IMR-90 (cell line): ENCODE measurements around the gene SH3GL2. TPM values are rescaled to one million over a fixed set of nuclear protein-coding genes. Genes with fewer than 3 reads are reported as not detected.

Source experiments
- ATAC-seq: fragments of 200-7000 bp; cut with Tn5 transposase; 2 replicates; pipeline ENCODE4 v1.9.1; 2020; ENCODE audit warnings: low read depth, mild to moderate bottlenecking, moderate library complexity
- BruUV-seq: library from RNA; stranded (reverse); fragments of 400-500 nt; replicated peaks from 2 replicates; lab custom pipeline; 2021; lab: Mats Ljungman, UMichigan
- CTCF ChIA-PET: fragments of 300-600 bp; formaldehyde crosslinking; extraction: SDS; loops from one replicate; lab custom pipeline; 2021; ENCODE audit warnings: antibody characterized with exemption; lab: Yijun Ruan, JAX
- POLR2A ChIA-PET: fragments of 300-600 bp; sonication (Branson Sonifier 250); formaldehyde crosslinking; loops from one replicate; lab custom pipeline; 2022; ENCODE audit warnings: antibody characterized with exemption; ENCODE audit not compliant: unreplicated experiment; lab: Charles Lee
- DNase-seq: peaks from one replicate; pipeline ENCODE4 v3.0.0; 2013
- H2AFZ ChIP-seq: replicated peaks from 2 replicates; pipeline ENCODE3; 2013; ENCODE audit warnings: low read length, mild to moderate bottlenecking; ENCODE audit not compliant: poor library complexity
- H2AK5ac ChIP-seq: 2 replicates; pipeline ENCODE4 v1.6.1; 2013; ENCODE audit warnings: low read depth, low read length, inconsistent platforms
- H2AK9ac ChIP-seq: replicated peaks from 2 replicates; pipeline ENCODE3; 2013; ENCODE audit warnings: mild to moderate bottlenecking, low read depth, low read length, moderate library complexity; ENCODE audit not compliant: poor library complexity
- H2BK120ac ChIP-seq: 2 replicates; pipeline ENCODE4 v1.6.1; 2013; ENCODE audit warnings: low read depth, low read length, inconsistent platforms
- H2BK15ac ChIP-seq: 3 replicates; pipeline ENCODE4 v1.6.1; 2013; ENCODE audit warnings: low read depth, low read length, inconsistent platforms
- H2BK20ac ChIP-seq: 2 replicates; pipeline ENCODE4 v1.6.1; 2013; ENCODE audit warnings: low read depth, mild to moderate bottlenecking, inconsistent platforms, low read length, moderate library complexity
- H2BK5ac ChIP-seq: 2 replicates; pipeline ENCODE4 v1.6.1; 2013; ENCODE audit warnings: mild to moderate bottlenecking, low read depth, low read length, inconsistent platforms; ENCODE audit not compliant: poor library complexity, severe bottlenecking
- H3K14ac ChIP-seq: replicated peaks from 2 replicates; pipeline ENCODE4 v1.6.1; 2013; ENCODE audit warnings: low read depth, low read length, inconsistent platforms
- H3K18ac ChIP-seq: 2 replicates; pipeline ENCODE4 v1.6.1; 2013; ENCODE audit warnings: low read depth, low read length, control low read depth
- H3K23ac ChIP-seq: 2 replicates; pipeline ENCODE4 v1.6.1; 2013; ENCODE audit warnings: low read depth, low read length, inconsistent platforms
- H3K27ac ChIP-seq: 2 replicates; pipeline ENCODE4 v1.5.1; 2013; ENCODE audit warnings: mild to moderate bottlenecking, control low read depth, low read length; ENCODE audit not compliant: insufficient read depth
- H3K27me3 ChIP-seq: 2 replicates; pipeline ENCODE4 v1.6.1; 2013; ENCODE audit warnings: low read length; ENCODE audit not compliant: control insufficient read depth, insufficient read depth
- H3K36me3 ChIP-seq: 2 replicates; pipeline ENCODE4 v1.6.1; 2013; ENCODE audit warnings: low read length, mixed read lengths; ENCODE audit not compliant: control insufficient read depth, insufficient read depth
- H3K4ac ChIP-seq: 2 replicates; pipeline ENCODE4 v1.6.1; 2013; ENCODE audit warnings: low read depth, low read length, inconsistent platforms
- H3K4me1 ChIP-seq: 2 replicates; pipeline ENCODE4 v1.6.1; 2013; ENCODE audit warnings: low read length, mixed read lengths; ENCODE audit not compliant: control insufficient read depth, insufficient read depth
- H3K4me2 ChIP-seq: 2 replicates; pipeline ENCODE4 v1.6.1; 2013; ENCODE audit warnings: low read depth, mild to moderate bottlenecking, control low read depth, low read length, moderate library complexity
- H3K4me3 ChIP-seq: 2 replicates; pipeline ENCODE4 v1.5.1; 2013; ENCODE audit warnings: low read depth, mild to moderate bottlenecking, control low read depth, low read length, moderate library complexity; ENCODE audit not compliant: insufficient read depth
- H3K56ac ChIP-seq: 2 replicates; pipeline ENCODE4 v1.6.1; 2013; ENCODE audit warnings: low read length, inconsistent platforms; ENCODE audit not compliant: insufficient read depth; ENCODE audit errors: extremely low read depth
- H3K79me1 ChIP-seq, 2 experiments: 2 replicates each; pipeline ENCODE4 v1.6.1; 2013; ENCODE audit warnings: low read length in 2 of 2, inconsistent platforms in 1 of 2, low read depth in 1 of 2
- H3K9ac ChIP-seq: 2 replicates; pipeline ENCODE4 v1.6.1; 2013; ENCODE audit warnings: low read depth, low read length, control low read depth
- H3K9me1 ChIP-seq: 2 replicates; pipeline ENCODE4 v1.6.1; 2013; ENCODE audit warnings: low read length, inconsistent platforms; ENCODE audit not compliant: insufficient read depth
- H3K9me3 ChIP-seq: 2 replicates; pipeline ENCODE4 v1.6.1; 2013; ENCODE audit warnings: low read length; ENCODE audit not compliant: control insufficient read depth, insufficient read depth
- H4K20me1 ChIP-seq: 2 replicates; pipeline ENCODE4 v1.6.1; 2013; ENCODE audit warnings: low read length, inconsistent platforms; ENCODE audit not compliant: insufficient read depth
- H4K5ac ChIP-seq: 2 replicates; pipeline ENCODE4 v1.6.1; 2013; ENCODE audit warnings: mild to moderate bottlenecking, low read depth, low read length, control low read depth
- H4K8ac ChIP-seq, 2 experiments: 2 replicates each; pipeline ENCODE4 v1.6.1; 2013; ENCODE audit warnings: low read depth in 2 of 2, low read length in 2 of 2, control low read depth in 1 of 2, inconsistent platforms in 1 of 2
- H4K91ac ChIP-seq: 2 replicates; pipeline ENCODE4 v1.6.1; 2013; ENCODE audit warnings: low read depth, low read length, inconsistent platforms; ENCODE audit not compliant: insufficient read depth
- BHLHE40 ChIP-seq: fragments of 150-350 bp; IDR thresholded peaks from 2 replicates; pipeline ENCODE4 v1.6.1; 2016; ENCODE audit warnings: mild to moderate bottlenecking, low read depth, low read length
- WGBS, 2 experiments: methylation state at CpG; one replicate each; pipeline versions ENCODE4 v1.1.5 to v1.1.7; 2013; ENCODE audit warnings: missing lambda C conversion rate in 2 of 2; ENCODE audit not compliant: insufficient read length in 1 of 2; ENCODE audit errors: extremely low coverage in 2 of 2; 5-methylcytosine and 5-hydroxymethylcytosine counted together
- dilution Hi-C: fragments of 300-500 bp; cut with HindIII; formaldehyde crosslinking; loops from one replicate; pipeline ENCODE4 v1.14.3; 2018; ENCODE audit warnings: low sequenced_read_pairs; ENCODE audit not compliant: unreplicated experiment
- in situ Hi-C: fragments of 300-500 bp; cut with MboI; formaldehyde crosslinking; loops from 3 replicates; pipeline ENCODE4 v1.14.3; 2019; ENCODE audit warnings: low sequenced_read_pairs, inconsistent platforms, mixed read lengths
- intact Hi-C: fragments of 100-400 bp; cut with micrococcal nuclease; formaldehyde crosslinking; loops from 2 replicates; pipeline ENCODE4 v1.10.0; 2022
- polyA plus RNA-seq, 3 experiments: library from polyadenylated mRNA; depleted of rRNA; stranded (reverse); fragments of >200 nt; gene quantifications; 2 replicates each; pipeline ENCODE4 v1.2.3, GENCODE V29; 2012; ENCODE audit warnings: low replicate concordance in 1 of 3
- total RNA-seq: library from RNA; depleted of rRNA; stranded (reverse); fragments of >200 nt; gene quantifications from 2 replicates; pipeline ENCODE4 v1.2.3, GENCODE V29; 2012

Gene SH3GL2
- total and polyA plus RNA-seq, 2 of the 4 experiments (the other 2 are of a cell fraction) = under 0.01 to 0.05 TPM

GRCh38 chr9:17739736-17740135 lies 160.9 kb downstream of the SH3GL2 start:
- no peaks in the 10 kb centered on the region for H3K27me3 ChIP-seq
- H2AK5ac ChIP-seq = no peak overlapping the region
- H4K5ac ChIP-seq = no peak overlapping the region
- POLR2A ChIA-PET = no interaction called here
- in situ Hi-C loops (no loop called here), dilution Hi-C loops (no loop called here), intact Hi-C loops (no loop called here)
- H2BK5ac ChIP-seq = no peak overlapping the region
- H3K18ac ChIP-seq = no peak overlapping the region
- no peak overlapping the region for H2BK120ac ChIP-seq
- H3K9ac ChIP-seq = no peak overlapping the region
- no peaks in the 10 kb centered on the region for H3K9me3 ChIP-seq
- no peak overlapping the region for H2AK9ac ChIP-seq
- no peaks in the 10 kb centered on the region for H4K20me1 ChIP-seq
- no peaks in the 10 kb centered on the region for H3K36me3 ChIP-seq
- H3K4me1 ChIP-seq = no peaks in the 10 kb centered on the region
- no CpG with 5 or more reads among the region's 1 CpG for WGBS, 2 experiments
- no peak overlapping the region for H2BK15ac ChIP-seq
- no TSS peak for BruUV-seq
- H4K91ac ChIP-seq = no peak overlapping the region
- no peak overlapping the region for H3K4me3 ChIP-seq
- CTCF ChIA-PET = no interaction called here
- ATAC-seq = no peak
- no peaks in the 10 kb centered on the region for H3K79me1 ChIP-seq
- H3K4me2 ChIP-seq = no peak overlapping the region
- no peak overlapping the region for H2AFZ ChIP-seq
- H3K27ac ChIP-seq = no peak overlapping the region
- no peak for DNase-seq
- H2BK20ac ChIP-seq = no peak overlapping the region
- H3K56ac ChIP-seq = no peak overlapping the region
- no peak overlapping the region for H4K8ac ChIP-seq
- no peaks in the 10 kb centered on the region for H3K9me1 ChIP-seq
- no peak overlapping the region for H3K4ac ChIP-seq
- H3K14ac ChIP-seq = no peak overlapping the region
- no peak overlapping the region for H3K23ac ChIP-seq
- no peak for TF ChIP-seq BHLHE40
